B cell (primary cell): ENCODE measurements around the gene ADCY2. TPM values are rescaled to one million over a fixed set of nuclear protein-coding genes. Genes with fewer than 3 reads are reported as not detected.

Source experiments
- ATAC-seq: fragments of 200-7000 bp; cut with Tn5 transposase; one replicate; pipeline ENCODE4 v1.10.0; 2021; ENCODE audit warnings: low read depth, mild to moderate bottlenecking, moderate number of reproducible peaks, moderate library complexity
- CTCF ChIA-PET: fragments of 350-600 bp; sonication (Branson Sonifier 250); formaldehyde crosslinking; loops from one replicate; lab custom pipeline; 2021; ENCODE audit warnings: antibody characterized with exemption, inconsistent platforms; lab: Charles Lee
- POLR2A ChIA-PET: fragments of 350-600 bp; sonication (Branson Sonifier 250); formaldehyde crosslinking; loops from one replicate; lab custom pipeline; 2021; ENCODE audit warnings: antibody characterized with exemption; lab: Charles Lee
- DNase-seq: peaks from one replicate; pipeline ENCODE4 v3.0.0; 2013
- H2AFZ ChIP-seq: 2 replicates; pipeline ENCODE4 v1.6.1; 2012; ENCODE audit warnings: mild to moderate bottlenecking, low read depth, low read length; ENCODE audit not compliant: insufficient read depth, poor library complexity, severe bottlenecking
- H3K27ac ChIP-seq, 2 donors: 1 replicate in 1 of 2; 2 replicates in 1 of 2; pipeline ENCODE4 v1.5.1; 2012 to 2013; ENCODE audit warnings: low read length in 2 of 2, mild to moderate bottlenecking in 2 of 2, moderate library complexity in 1 of 2
- H3K27me3 ChIP-seq, 4 experiments: fragments of 200-600 bp in 1 of 4; sonication (generic) in 1 of 4; replicated peaks in 1 of 4; 1 replicate in 2 of 4; 2 replicates in 2 of 4; pipeline versions ENCODE4 v1.6.1 to v1.7.0; 2013 to 2016; ENCODE audit warnings: low read length in 3 of 4, mild to moderate bottlenecking in 2 of 4, mixed read lengths in 1 of 4, moderate library complexity in 1 of 4; ENCODE audit not compliant: insufficient read depth in 4 of 4, control insufficient read depth in 3 of 4; ENCODE audit errors: control extremely low read depth in 1 of 4
- H3K36me3 ChIP-seq, 2 experiments: replicated peaks in 1 of 2; 1 replicate in 1 of 2; 2 replicates in 1 of 2; pipeline versions ENCODE4 v1.6.1 to v1.7.1; 2013; ENCODE audit warnings: low read length in 1 of 2; ENCODE audit not compliant: insufficient read depth in 2 of 2, control insufficient read depth in 1 of 2; ENCODE audit errors: control extremely low read depth in 1 of 2, extremely low read depth in 1 of 2
- H3K4me1 ChIP-seq, 2 donors: fragments of 200-600 bp in 1 of 2; sonication (generic) in 1 of 2; 1 replicate in 1 of 2; 2 replicates in 1 of 2; pipeline versions ENCODE4 v1.5.1 to v1.6.1; 2013 to 2017; ENCODE audit warnings: low read length in 2 of 2; ENCODE audit not compliant: control insufficient read depth in 2 of 2, insufficient read depth in 2 of 2
- H3K4me2 ChIP-seq: replicated peaks from 2 replicates; pipeline ENCODE3; 2012; ENCODE audit warnings: mild to moderate bottlenecking, low read depth, low read length; ENCODE audit not compliant: poor library complexity, severe bottlenecking
- H3K4me3 ChIP-seq, 5 experiments: fragments of 200-600 bp in 1 of 5; sonication (generic) in 1 of 5; 1 replicate in 3 of 5; 2 replicates in 2 of 5; pipeline versions ENCODE4 v1.5.1 to v1.7.0; 2011 to 2016; ENCODE audit warnings: low read length in 4 of 5, mild to moderate bottlenecking in 4 of 5, low read depth in 2 of 5, control low read depth in 1 of 5, moderate library complexity in 1 of 5; ENCODE audit not compliant: insufficient read depth in 1 of 5; ENCODE audit errors: control extremely low read depth in 1 of 5, extremely low read depth in 1 of 5
- H3K79me2 ChIP-seq: fragments of 200-600 bp; sonication (generic); one replicate; pipeline ENCODE4 v1.6.0; 2016; ENCODE audit warnings: low read length; ENCODE audit not compliant: control insufficient read depth, insufficient read depth
- H3K9ac ChIP-seq: fragments of 200-600 bp; sonication (generic); 2 replicates; pipeline ENCODE4 v1.6.1; 2017; ENCODE audit warnings: mild to moderate bottlenecking, low read length, moderate library complexity
- H3K9me3 ChIP-seq, 3 donors: one replicate each; pipeline versions ENCODE4 v1.6.1 to v1.7.1; 2013; ENCODE audit warnings: low read length in 2 of 3; ENCODE audit not compliant: control insufficient read depth in 2 of 3, insufficient read depth in 1 of 3; ENCODE audit errors: control extremely low read depth in 1 of 3
- H4K20me1 ChIP-seq: 2 replicates; pipeline ENCODE4 v1.6.0; 2012; ENCODE audit warnings: mild to moderate bottlenecking, low read length; ENCODE audit not compliant: insufficient read depth, control insufficient read depth, poor library complexity, severe bottlenecking
- H3K27ac Mint-ChIP-seq: one replicate; pipeline ENCODE4 v1.8.0; 2021; ENCODE audit warnings: mixed read lengths
- H3K27me3 Mint-ChIP-seq: one replicate; pipeline ENCODE4 v1.8.0; 2021; ENCODE audit warnings: mixed read lengths
- H3K4me1 Mint-ChIP-seq: one replicate; pipeline ENCODE4 v1.8.0; 2021; ENCODE audit warnings: mixed read lengths
- H3K4me3 Mint-ChIP-seq: one replicate; pipeline ENCODE4 v1.8.0; 2021; ENCODE audit warnings: mixed read lengths
- H3K9me3 Mint-ChIP-seq: one replicate; pipeline ENCODE4 v1.8.0; 2022; ENCODE audit warnings: mixed read lengths; ENCODE audit not compliant: insufficient read depth
- EZH2 ChIP-seq: IDR thresholded peaks from 2 replicates; pipeline ENCODE4 v1.6.1; 2012; ENCODE audit warnings: borderline replicate concordance, low read depth, mild to moderate bottlenecking, moderate library complexity, low read length; ENCODE audit not compliant: insufficient read depth, poor library complexity, severe bottlenecking
- whole genome bisulfite sequencing: methylation state at CpG from one replicate; pipeline ENCODE4 v1.1.5; 2013; ENCODE audit warnings: missing lambda C conversion rate; ENCODE audit not compliant: insufficient coverage; 5-methylcytosine and 5-hydroxymethylcytosine counted together
- intact Hi-C: fragments of 100-400 bp; cut with micrococcal nuclease; formaldehyde crosslinking; loops from one replicate; pipeline ENCODE4 v1.10.0; 2022
- polyA plus RNA-seq: library from polyadenylated mRNA; depleted of rRNA; stranded (reverse); fragments of >200 nt; gene quantifications from 2 replicates; pipeline ENCODE4 v1.2.3, GENCODE V29; 2012
- total RNA-seq, 2 donors: library from RNA; stranded (reverse); fragments of 120-200 nt in 1 of 2; gene quantifications; 1 replicate in 1 of 2; 2 replicates in 1 of 2; pipeline versions ENCODE4 v1.2.3 to v1.2.4, GENCODE V29; 2013 to 2022
- TF ChIP-seq, protein P1 (sequence below): fragments of 200-600 bp; IDR thresholded peaks from one replicate; pipeline ENCODE4 v1.8.0; 2022; ENCODE audit warnings: antibody characterized with exemption, mild to moderate bottlenecking

The ADCY2 gene
- total and polyA plus RNA-seq, 2 donors (not counting 1 experiment from before 2014, with no cell fraction given), result not detected

- ATAC-seq, result no peak
- no peak for DNase-seq
These were observed 383.4 kb downstream of the ADCY2 start for GRCh38 chr5:7779019-7780005.

DNA sequence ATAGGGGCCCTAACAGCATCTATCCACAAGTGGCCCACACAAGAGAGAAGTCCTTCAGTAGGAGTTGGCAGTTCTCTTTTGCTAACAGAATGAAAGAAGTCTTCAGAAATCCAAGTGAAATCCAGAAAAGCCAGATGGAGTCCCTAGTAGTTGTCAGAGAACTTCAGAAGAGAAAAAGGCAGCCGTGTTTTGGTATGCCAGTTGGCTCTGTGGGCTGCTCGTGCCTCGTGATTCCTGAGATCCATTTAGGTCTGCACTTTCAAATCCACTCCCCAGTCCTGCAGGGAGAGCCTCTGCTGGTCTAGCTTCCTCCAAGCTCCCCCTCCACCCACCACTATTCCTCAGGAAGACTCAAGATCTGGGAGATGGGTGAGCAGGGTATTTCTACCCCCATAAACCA lies 386.0 kb downstream of the ADCY2 start:
- H3K4me3 Mint-ChIP-seq, result no peak overlapping the region
- intact Hi-C loops, result no loop called here

More at GRCh38 chr5:7779019-7780005, 383.4 kb downstream of the ADCY2 start:
- no peaks in the 10 kb centered on the region for H3K4me1 Mint-ChIP-seq
- no peak for TF ChIP-seq EZH2
- TF ChIP-seq, protein P1, sequence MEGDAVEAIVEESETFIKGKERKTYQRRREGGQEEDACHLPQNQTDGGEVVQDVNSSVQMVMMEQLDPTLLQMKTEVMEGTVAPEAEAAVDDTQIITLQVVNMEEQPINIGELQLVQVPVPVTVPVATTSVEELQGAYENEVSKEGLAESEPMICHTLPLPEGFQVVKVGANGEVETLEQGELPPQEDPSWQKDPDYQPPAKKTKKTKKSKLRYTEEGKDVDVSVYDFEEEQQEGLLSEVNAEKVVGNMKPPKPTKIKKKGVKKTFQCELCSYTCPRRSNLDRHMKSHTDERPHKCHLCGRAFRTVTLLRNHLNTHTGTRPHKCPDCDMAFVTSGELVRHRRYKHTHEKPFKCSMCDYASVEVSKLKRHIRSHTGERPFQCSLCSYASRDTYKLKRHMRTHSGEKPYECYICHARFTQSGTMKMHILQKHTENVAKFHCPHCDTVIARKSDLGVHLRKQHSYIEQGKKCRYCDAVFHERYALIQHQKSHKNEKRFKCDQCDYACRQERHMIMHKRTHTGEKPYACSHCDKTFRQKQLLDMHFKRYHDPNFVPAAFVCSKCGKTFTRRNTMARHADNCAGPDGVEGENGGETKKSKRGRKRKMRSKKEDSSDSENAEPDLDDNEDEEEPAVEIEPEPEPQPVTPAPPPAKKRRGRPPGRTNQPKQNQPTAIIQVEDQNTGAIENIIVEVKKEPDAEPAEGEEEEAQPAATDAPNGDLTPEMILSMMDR, result no peak
- no peak overlapping the region for H3K4me2 ChIP-seq
- no peak overlapping the region for H3K9ac ChIP-seq
- H3K27me3 Mint-ChIP-seq, result peaks cover 20% of the 10 kb centered on the region
- no peaks in the 10 kb centered on the region for H3K4me1 ChIP-seq
- ChIA-PET POLR2A (no interaction called here), CTCF (no interaction called here)
- WGBS, result 30% methylated on average over 7 of the region's 10 CpGs
- intact Hi-C loops, result no loop called here
- H3K79me2 ChIP-seq, result no peaks in the 10 kb centered on the region
- no peaks in the 10 kb centered on the region for H4K20me1 ChIP-seq
- no peaks in the 10 kb centered on the region for H3K36me3 ChIP-seq
- H3K27ac ChIP-seq, result no peak overlapping the region
- no peak overlapping the region for H3K4me3 Mint-ChIP-seq
- peaks cover 0 to 4% (median 0%) of the 10 kb centered on the region in 3 donors for H3K9me3 ChIP-seq
- no peaks in the 10 kb centered on the region for H3K9me3 Mint-ChIP-seq
- H3K27me3 ChIP-seq, result peaks cover 0 to 5% (median 0%) of the 10 kb centered on the region in 4 experiments
- no peak overlapping the region for H3K4me3 ChIP-seq
- H3K27ac Mint-ChIP-seq, result no peak overlapping the region
- no peak overlapping the region for H2AFZ ChIP-seq

More for the DNA sequence above, 386.0 kb downstream of the ADCY2 start:
- no peaks in the 10 kb centered on the region for H3K36me3 ChIP-seq
- H2AFZ ChIP-seq, result no peak overlapping the region
- H3K27ac Mint-ChIP-seq, result no peak overlapping the region
- ChIA-PET POLR2A (no interaction called here), CTCF (no interaction called here)
- H3K4me2 ChIP-seq, result no peak overlapping the region
- H3K9me3 ChIP-seq, result no peaks in the 10 kb centered on the region
- TF ChIP-seq EZH2, result no peak
- TF ChIP-seq, protein P1, result no peak
- H3K27ac ChIP-seq, result no peak overlapping the region
- H3K4me1 ChIP-seq, result no peaks in the 10 kb centered on the region
- peaks cover 13% of the 10 kb centered on the region for H3K27me3 Mint-ChIP-seq
- DNase-seq (no peak), ATAC-seq (no peak)
- no peaks in the 10 kb centered on the region for H3K79me2 ChIP-seq
- no peaks in the 10 kb centered on the region for H4K20me1 ChIP-seq
- H3K4me3 ChIP-seq, result no peak overlapping the region
- peaks cover 0 to 7% (median 1%) of the 10 kb centered on the region in 4 experiments for H3K27me3 ChIP-seq
- no peaks in the 10 kb centered on the region for H3K9me3 Mint-ChIP-seq
- WGBS, result no CpG with 5 or more reads among the region's 3 CpGs
- H3K9ac ChIP-seq, result no peak overlapping the region
- no peaks in the 10 kb centered on the region for H3K4me1 Mint-ChIP-seq
